ENCODE results near the gene ANKRD37.

ANKRD37 gene

DNA sequence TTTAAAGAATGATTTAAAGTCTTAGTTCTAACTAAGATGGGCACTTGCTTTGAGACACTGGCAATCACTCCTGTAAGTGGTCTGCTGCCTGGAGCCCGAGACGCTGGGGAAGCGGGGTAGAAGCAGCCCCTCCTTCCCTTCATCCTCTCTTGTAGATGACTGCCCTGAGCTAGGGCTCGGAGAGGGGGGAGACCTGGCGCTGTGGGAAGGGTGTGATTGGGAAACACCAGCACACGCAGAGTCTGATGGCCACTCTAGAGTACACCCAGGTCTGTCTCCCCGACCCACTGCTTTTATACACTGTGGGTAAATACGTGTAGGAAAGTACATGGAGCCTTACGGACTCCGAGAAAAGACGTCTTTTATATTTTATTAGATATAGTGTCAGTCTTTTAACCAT is 24.9 kb upstream of the ANKRD37 start:
- TF ChIP-seq TEAD4 (IDR thresholded peaks at IDR 0.05): no peak
- TF ChIP-seq CREB1 (IDR thresholded peaks at IDR 0.05; ENCODE audit: low read depth): no peak
- TF ChIP-seq TAF1 (IDR thresholded peaks at IDR 0.05; ENCODE audit: low read depth): no peak
- TF ChIP-seq MAX (IDR thresholded peaks at IDR 0.05): no peak
- TF ChIP-seq TCF12 (IDR thresholded peaks at IDR 0.05; ENCODE audit: low read depth): no peak
- no peak for TF ChIP-seq EGR1 (IDR thresholded peaks at IDR 0.05)
- TF ChIP-seq, protein P1, sequence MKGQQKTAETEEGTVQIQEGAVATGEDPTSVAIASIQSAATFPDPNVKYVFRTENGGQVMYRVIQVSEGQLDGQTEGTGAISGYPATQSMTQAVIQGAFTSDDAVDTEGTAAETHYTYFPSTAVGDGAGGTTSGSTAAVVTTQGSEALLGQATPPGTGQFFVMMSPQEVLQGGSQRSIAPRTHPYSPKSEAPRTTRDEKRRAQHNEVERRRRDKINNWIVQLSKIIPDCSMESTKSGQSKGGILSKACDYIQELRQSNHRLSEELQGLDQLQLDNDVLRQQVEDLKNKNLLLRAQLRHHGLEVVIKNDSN (IDR thresholded peaks at IDR 0.05): no peak
- TF ChIP-seq RAD21 (IDR thresholded peaks at IDR 0.05; ENCODE audit: low read depth): no peak
- no peak for TF ChIP-seq FOXM1 (IDR thresholded peaks at IDR 0.05; ENCODE audit: borderline replicate concordance, low read depth)
- no peak for TF ChIP-seq ZBTB7A (IDR thresholded peaks at IDR 0.05; ENCODE audit: low read depth)
- TF ChIP-seq NFIC (IDR thresholded peaks at IDR 0.05): no peak
- TF ChIP-seq EP300 (IDR thresholded peaks at IDR 0.05; ENCODE audit: borderline replicate concordance): no peak
- no peak for TF ChIP-seq REST (IDR thresholded peaks at IDR 0.05; ENCODE audit: low read depth)
- TF ChIP-seq YY1 (IDR thresholded peaks at IDR 0.05; ENCODE audit: low read depth): no peak
- no peak for TF ChIP-seq CEBPB (IDR thresholded peaks at IDR 0.05)

DNA sequence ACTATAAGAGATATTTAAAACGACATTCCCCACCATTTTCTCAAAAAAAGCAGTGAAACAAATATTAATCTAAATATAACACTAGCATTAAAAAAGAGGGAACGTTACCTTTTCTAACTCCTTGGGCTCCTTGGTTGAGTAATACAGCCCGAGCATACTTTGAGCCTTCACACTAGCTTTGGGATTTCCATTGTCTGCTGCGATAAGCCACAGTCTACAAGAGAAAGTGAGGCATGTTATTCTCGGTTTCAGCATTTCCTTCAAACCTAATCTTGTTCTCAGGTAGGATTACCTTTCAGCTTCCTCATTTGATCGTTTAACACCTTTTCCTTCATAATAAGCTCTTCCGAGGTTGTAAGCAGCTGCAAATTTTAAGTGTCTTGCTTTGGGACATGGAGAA is 22.6 kb upstream of the ANKRD37 start:
- TF ChIP-seq, protein P1 (IDR thresholded peaks at IDR 0.05): no peak
- no peak for TF ChIP-seq EP300 (IDR thresholded peaks at IDR 0.05; ENCODE audit: borderline replicate concordance)
- TF ChIP-seq YY1 (IDR thresholded peaks at IDR 0.05; ENCODE audit: low read depth): no peak
- TF ChIP-seq CREB1 (IDR thresholded peaks at IDR 0.05; ENCODE audit: low read depth): no peak
- no peak for TF ChIP-seq REST (IDR thresholded peaks at IDR 0.05; ENCODE audit: low read depth)
- TF ChIP-seq TCF12 (IDR thresholded peaks at IDR 0.05; ENCODE audit: low read depth): no peak
- TF ChIP-seq TAF1 (IDR thresholded peaks at IDR 0.05; ENCODE audit: low read depth): no peak
- no peak for TF ChIP-seq ZBTB7A (IDR thresholded peaks at IDR 0.05; ENCODE audit: low read depth)
- TF ChIP-seq MAX (IDR thresholded peaks at IDR 0.05): no peak

- TF ChIP-seq TEAD4 (IDR thresholded peaks at IDR 0.05) (no peak), RAD21 (IDR thresholded peaks at IDR 0.05; ENCODE audit: low read depth) (no peak), MAX (IDR thresholded peaks at IDR 0.05) (no peak), EGR1 (IDR thresholded peaks at IDR 0.05) (no peak), YY1 (IDR thresholded peaks at IDR 0.05; ENCODE audit: low read depth) (no peak), CREB1 (IDR thresholded peaks at IDR 0.05; ENCODE audit: low read depth) (no peak), FOXM1 (IDR thresholded peaks at IDR 0.05; ENCODE audit: borderline replicate concordance, low read depth) (no peak)
Observed at GRCh38 chr4:185374573-185374972, 22.1 kb upstream of the ANKRD37 start.

- TF ChIP-seq, protein P1 (IDR thresholded peaks at IDR 0.05): no peak
- TF ChIP-seq CREB1 (IDR thresholded peaks at IDR 0.05; ENCODE audit: low read depth) (no peak), MAX (IDR thresholded peaks at IDR 0.05) (no peak), FOXM1 (IDR thresholded peaks at IDR 0.05; ENCODE audit: borderline replicate concordance, low read depth) (no peak), EP300 (IDR thresholded peaks at IDR 0.05; ENCODE audit: borderline replicate concordance) (no peak)
Observed at GRCh38 chr4:185378264-185378663, 18.4 kb upstream of the ANKRD37 start.

DNA sequence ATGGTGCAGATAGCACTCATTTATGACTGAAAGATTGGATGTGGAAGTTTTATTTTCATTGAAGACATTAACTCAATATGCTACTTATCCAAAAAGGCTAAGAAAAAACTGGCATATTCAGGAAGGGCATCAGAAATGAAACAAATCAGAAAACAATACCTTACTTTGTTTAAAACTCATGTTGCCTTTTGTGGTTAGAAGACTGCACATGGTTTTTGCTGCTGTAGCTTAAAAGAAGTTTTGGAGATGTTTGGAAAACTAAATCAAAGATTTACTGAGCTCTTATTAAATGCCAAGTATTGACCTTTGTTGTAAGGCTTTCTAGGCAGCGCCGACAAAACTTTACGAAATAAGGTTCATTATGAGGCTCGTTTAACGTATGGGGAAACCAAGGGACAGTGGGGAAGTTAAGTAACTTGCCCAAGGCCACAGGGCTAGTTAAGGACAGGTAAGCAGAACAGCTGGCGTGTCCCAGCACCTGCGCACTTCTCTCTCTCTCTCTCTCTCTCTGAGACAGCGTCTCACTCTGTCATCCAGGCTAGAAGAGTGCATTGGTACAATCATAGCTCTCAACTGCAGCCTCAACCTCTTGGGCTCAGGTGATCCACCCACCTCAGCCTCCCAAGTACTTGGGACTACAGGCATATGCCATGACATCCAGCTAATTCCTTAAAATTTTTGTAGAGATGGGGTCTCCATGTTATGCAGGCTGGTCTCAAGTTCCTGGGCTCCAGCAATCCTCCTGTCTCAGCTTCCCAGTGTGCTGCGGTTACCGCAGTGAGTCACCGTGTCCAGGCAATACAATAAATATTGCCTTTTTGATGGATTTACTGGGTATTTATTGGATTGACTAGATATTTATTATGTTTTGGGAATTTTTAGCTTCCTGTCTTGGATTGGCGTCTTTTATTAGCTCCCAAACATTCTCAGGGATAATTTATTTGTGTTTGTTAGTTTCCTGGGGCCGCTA is 17.0 kb upstream of the ANKRD37 start:
- TF ChIP-seq NFIC (IDR thresholded peaks at IDR 0.05) (no peak), EP300 (IDR thresholded peaks at IDR 0.05; ENCODE audit: borderline replicate concordance) (no peak), CREB1 (IDR thresholded peaks at IDR 0.05; ENCODE audit: low read depth) (no peak), TCF12 (IDR thresholded peaks at IDR 0.05; ENCODE audit: low read depth) (no peak), REST (IDR thresholded peaks at IDR 0.05; ENCODE audit: low read depth) (no peak), MAX (IDR thresholded peaks at IDR 0.05) (no peak), RAD21 (IDR thresholded peaks at IDR 0.05; ENCODE audit: low read depth) (no peak), FOXM1 (IDR thresholded peaks at IDR 0.05; ENCODE audit: borderline replicate concordance, low read depth) (no peak), CEBPB (IDR thresholded peaks at IDR 0.05) (no peak), ZBTB7A (IDR thresholded peaks at IDR 0.05; ENCODE audit: low read depth) (no peak), TEAD4 (IDR thresholded peaks at IDR 0.05) (no peak)
- TF ChIP-seq, protein P1 (IDR thresholded peaks at IDR 0.05): no peak
